Fibroblast of peridontal ligament (primary cell): ENCODE results near the gene SLC22A5.
"Not testable (repeated sequence)": the region's sequence is repeated elsewhere in the genome, so short reads cannot be mapped to it uniquely, and the experiment has no call there.

Source experiments
- DNase-seq: peaks from one replicate; pipeline ENCODE4 v3.0.0-alpha.2; 2010; ENCODE audit errors: extremely low read depth

Gene SLC22A5

GRCh38 chr5:132387640-132388117, 18.2 kb downstream of the SLC22A5 start:
- peak; percentile 99 for DNase-seq

DNA sequence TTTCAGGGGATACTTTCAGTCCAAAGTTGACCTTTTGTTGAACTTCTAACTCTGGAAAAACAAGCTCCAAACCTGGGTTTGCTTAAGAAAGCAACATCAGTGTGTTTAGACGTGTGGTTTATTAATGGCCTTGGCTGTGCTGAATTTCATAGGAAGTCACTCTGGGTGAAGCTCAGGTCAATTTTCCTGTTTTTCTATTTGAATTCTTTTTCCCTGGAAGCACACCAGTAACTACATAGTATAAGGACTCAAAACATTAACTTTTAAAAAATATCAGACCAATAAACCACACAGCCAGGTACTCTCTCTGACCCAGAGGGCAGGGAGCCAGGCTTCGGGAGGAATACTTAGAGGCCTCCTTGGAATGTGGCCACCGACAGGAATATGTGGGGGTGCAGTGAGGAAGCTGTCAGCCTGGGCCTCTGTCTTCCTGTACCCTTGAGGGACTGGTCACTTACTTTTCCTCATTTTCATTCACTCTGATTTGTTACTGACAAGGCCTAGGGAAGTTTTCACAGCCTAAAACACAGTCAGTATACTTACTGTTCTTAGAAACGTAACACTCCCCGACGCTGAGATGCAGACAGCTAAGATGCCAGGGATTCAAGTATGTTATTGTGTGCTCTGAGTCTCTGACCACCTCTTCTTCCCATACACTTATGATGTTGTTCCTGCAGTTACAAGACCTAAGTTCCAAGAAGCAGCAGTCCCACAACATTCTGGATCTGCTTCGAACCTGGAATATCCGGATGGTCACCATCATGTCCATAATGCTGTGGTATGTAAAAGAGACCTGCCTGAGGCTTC, 18.9 kb downstream of the SLC22A5 start:
- DNase-seq = peak; percentile 57

GRCh38 chr5:132389051-132389331, 19.5 kb downstream of the SLC22A5 start:
- DNase-seq = peak; percentile 45

- peak; percentile 99 for DNase-seq
These were observed 20.2 kb downstream of the SLC22A5 start for GRCh38 chr5:132389585-132390286.

GRCh38 chr5:132391247-132391646, 21.7 kb downstream of the SLC22A5 start:
- DNase-seq = no peak

- no peak for DNase-seq
These were observed 22.4 kb downstream of the SLC22A5 start for GRCh38 chr5:132391870-132392269.

DNA sequence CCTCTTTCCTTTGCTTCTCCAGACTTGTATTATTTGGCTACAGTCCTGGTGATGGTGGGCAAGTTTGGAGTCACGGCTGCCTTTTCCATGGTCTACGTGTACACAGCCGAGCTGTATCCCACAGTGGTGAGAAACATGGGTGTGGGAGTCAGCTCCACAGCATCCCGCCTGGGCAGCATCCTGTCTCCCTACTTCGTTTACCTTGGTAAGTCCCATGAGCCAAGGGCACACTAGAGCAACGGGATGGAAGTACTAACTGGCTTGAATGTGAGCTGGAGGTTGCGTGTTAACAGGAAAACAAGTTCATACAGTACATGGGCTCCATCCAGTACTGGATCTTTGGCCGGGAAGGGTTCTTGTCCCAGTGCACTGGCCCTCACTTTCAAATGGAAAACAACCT, 22.9 kb downstream of the SLC22A5 start:
- DNase-seq = no peak

DNA sequence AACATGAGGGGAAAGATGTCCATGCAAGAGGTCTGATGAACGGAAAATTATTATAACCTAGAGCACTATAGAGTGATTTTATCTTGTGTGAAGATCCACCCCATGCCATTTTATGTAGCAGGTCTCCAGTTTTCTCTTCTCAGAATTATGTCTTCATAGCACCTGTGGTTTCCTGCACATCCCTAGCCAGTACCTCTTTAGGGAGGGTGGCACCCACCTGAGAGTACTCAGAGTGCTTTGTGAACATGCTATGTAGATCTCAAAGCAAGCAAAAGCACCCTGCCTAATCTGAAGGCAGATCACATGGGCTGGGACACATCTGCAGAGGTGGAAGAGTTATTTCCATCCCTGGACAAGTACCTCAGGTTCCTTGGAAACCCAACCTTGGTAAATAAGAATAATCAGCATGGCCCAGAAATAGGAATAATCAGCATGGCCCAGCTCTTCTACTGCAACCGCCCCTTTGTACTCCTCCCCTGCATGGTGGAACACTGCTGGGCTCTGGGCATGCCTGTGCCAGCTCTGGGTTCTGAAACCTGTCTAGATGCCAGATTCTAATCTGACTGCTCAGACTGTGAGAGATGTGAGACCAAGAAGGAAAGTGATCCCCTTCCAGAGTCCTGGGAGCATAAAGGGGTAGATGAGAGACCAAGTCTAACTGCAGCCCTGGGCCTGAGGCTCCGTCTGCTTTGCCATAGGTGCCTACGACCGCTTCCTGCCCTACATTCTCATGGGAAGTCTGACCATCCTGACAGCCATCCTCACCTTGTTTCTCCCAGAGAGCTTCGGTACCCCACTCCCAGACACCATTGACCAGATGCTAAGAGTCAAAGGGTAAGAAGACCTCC, 23.7 kb downstream of the SLC22A5 start:
- no peak for DNase-seq

DNA sequence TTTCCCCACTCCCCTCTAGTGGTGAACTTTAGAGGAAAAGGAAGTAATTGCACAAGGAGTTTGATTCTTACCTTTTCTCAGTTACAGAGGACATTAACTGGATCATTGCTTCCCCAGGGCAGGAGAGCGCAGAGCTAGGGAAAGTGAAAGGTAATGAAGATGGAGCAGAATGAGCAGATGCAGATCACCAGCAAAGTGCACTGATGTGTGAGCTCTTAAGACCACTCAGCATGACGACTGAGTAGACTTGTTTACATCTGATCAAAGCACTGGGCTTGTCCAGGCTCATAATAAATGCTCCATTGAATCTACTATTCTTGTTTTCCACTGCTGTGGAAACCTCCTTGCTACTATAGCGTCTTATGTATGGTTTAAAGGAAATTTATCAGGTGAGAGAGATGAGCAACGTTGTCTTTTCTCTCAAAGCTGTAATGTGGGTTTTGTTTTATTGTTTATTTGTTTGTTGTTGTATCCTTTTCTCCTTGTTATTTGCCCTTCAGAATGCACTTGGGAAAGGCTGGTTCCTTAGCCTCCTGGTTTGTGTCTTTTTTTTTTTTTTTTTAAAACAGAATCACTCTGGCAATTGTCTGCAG, 25.3 kb downstream of the SLC22A5 start:
- no peak for DNase-seq

DNA sequence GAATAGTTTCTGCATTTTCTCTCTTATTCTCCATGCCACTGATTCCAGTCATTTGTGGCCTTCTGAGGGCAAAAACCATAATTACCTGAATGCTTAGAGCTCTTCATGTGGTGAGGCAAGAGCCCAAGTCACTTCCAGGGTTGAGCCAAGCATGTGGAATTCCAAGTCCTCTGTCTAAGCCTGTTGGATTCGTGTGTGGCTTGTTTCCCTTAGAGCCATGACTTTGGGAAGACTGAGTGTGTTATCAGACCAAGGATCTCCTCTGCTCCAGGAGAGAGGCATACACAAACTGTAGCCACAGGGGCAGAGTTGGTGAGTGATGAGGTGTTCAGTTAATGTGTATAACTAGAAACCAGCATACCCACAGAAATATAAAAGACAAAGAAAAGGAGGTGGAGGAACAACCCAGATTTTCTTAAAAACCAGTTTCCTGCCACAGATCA, 27.1 kb downstream of the SLC22A5 start:
- no peak for DNase-seq

DNA sequence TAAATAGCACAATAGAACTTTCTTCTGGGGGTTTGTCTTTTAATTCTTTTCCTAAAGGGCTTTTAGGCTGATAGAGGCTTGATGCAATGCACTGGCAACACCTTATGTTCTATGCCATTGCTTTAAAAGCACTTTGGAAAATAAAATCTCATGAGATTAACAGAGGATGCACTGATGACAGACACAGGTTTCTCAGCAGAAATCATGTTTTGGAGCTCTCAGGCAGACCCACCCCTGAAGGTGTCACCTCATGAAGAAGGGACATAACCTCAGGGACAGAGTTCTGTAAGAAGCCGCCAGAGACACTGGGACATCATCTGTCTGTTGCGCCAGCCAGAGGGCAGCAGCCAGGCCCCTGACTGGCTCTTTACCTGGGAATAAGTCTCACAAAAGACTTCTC, 27.7 kb downstream of the SLC22A5 start:
- DNase-seq = no peak

- not testable (repeated sequence) for DNase-seq
These were observed 28.6 kb downstream of the SLC22A5 start for GRCh38 chr5:132397936-132398675.

DNA sequence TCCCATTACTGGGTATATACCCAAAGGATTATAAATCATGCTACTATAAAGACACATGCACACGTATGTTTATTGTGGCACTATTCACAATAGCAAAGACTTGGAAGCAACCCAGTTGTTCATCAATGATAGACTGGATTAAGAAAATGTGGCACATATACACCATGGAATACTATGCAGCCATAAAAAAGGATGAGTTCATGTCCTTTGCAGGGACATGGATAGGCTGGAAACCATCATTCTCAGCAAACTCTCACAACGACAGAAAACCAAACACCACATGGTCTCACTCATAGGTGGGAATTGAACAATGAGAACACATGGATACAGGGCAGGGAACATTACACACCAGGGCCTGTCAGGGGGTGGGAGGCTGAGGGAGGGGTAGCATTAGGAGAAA, 34.5 kb downstream of the SLC22A5 start:
- not testable (repeated sequence) for DNase-seq

DNA sequence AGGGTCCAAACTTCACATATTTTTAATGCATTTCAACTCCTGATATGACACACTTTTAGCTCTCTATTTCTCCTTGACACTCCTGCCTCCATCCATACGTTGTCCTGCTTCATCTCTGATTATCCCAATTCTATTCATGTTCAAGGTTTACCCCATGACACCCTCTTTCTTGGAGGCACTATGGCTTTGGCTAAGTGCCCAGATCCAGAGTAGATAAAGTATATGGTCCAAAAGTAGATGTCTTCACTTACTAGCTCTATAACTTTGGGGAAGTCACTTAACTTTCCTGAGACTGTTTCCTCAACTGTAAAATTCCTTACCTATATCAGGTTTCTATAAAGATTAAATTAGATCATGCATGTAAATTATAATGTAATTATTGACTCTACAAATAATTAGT, 36.1 kb downstream of the SLC22A5 start:
- DNase-seq = no peak

GRCh38 chr5:132406144-132406783, 36.8 kb downstream of the SLC22A5 start:
- no peak for DNase-seq

GRCh38 chr5:132407970-132408369, 38.5 kb downstream of the SLC22A5 start:
- DNase-seq = no peak

- DNase-seq = no peak
These were observed 38.9 kb downstream of the SLC22A5 start for GRCh38 chr5:132408456-132408855.

- DNase-seq = no peak
These were observed 39.5 kb downstream of the SLC22A5 start for GRCh38 chr5:132408965-132409364.

DNA sequence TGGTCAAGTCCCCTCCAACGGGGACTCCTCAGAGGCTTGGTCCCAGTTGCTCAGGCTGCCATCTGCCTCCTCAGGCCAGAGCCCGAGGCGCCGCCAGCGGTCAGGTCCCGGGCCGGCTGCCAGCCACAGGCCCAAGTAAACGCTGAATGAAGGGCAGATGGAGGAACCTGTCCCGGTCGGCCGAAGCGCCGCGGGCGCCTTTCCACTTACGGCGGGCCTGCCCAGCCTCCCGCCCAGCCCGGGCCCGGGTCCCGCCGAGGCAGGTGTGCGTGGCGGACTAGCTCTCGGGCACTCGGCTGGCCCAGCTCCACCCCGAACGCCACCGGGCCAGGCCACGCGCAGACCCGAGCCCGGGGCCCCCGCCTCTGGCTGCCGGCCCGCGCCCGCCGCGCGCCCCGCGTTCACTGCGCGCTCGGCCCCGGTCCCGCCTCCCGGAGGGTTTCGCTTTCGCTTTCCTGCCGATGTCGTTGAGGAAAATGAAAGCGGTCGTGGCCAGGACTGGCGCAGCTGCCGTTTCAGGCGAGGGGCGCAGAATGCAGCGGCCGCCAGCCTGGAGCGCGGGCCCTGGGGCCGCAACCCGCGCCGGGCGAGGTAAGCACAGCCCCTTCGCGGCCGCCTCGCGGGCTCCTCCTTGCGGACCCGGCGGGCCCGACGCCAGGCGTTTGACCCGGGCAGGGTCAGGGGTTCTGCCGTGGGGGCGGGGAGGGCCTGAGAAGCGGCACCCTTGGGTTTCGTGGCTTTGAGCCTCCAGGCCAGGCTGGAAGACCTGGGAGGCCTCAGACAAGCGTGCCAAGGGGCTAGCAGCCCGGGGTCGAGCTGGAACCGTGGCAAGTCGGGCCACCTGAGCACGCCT, 41.2 kb downstream of the SLC22A5 start:
- peak; percentile 76 for DNase-seq
